ENCODE measurements around the gene PNMA8B. TPM values are rescaled to one million over a fixed set of nuclear protein-coding genes. Genes with fewer than 3 reads are reported as not detected.

The PNMA8B gene
- total RNA-seq, 1 experiment from 2014 or later, result 0.07 TPM

GRCh38 chr19:46460055-46460454 lies 35.6 kb downstream of the PNMA8B start:
- DNase-seq (ENCODE audit: low read depth), result no peak

- no peak for DNase-seq (ENCODE audit: low read depth)
Observed at GRCh38 chr19:46456930-46457329, 38.7 kb downstream of the PNMA8B start.

GRCh38 chr19:46454244-46454643 lies 41.4 kb downstream of the PNMA8B start:
- DNase-seq (ENCODE audit: low read depth), result no peak

- no peak for DNase-seq (ENCODE audit: low read depth)
Observed at GRCh38 chr19:46453661-46454060, 42.0 kb downstream of the PNMA8B start.

DNA sequence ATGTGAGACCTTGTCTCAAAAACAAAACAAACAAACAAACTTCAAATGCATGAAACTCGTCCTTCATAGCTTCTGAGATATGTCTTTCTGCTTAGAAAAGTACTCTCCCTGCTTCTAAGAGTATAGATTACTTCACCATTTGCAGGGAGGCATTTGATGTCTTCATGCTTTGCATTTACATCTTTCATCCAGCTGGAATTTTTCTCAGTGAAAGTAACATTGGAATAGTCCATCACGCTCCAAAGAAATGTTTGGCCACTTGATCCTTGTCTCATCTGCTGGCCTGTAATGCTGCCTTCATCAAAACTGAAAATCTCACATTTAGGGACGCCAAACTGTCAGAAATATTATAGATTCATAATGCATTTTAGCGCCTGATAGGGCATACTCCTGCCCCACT lies 43.5 kb downstream of the PNMA8B start:
- DNase-seq (ENCODE audit: low read depth), result no peak

DNA sequence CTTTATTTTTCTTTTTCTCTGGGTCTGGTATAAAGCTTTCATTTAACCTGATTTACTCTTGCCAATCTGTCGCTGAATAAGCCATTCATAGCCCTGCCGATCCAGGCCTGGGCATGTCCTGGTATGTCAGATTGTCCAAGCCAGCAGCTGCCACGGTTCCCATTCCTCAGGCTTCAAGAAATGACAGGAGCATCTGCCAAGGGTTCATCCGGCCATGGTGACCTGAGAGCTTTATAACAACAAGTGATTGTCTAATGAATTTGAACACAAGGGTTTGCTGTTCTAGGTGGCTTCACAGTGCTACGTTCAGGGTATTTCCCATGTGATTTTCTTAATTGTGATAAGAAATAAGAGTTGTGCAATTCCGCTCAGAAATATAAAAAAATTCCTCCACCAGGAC lies 44.3 kb downstream of the PNMA8B start:
- DNase-seq (ENCODE audit: low read depth), result no peak

GRCh38 chr19:46450737-46451136 lies 44.9 kb downstream of the PNMA8B start:
- DNase-seq (ENCODE audit: low read depth), result no peak

DNA sequence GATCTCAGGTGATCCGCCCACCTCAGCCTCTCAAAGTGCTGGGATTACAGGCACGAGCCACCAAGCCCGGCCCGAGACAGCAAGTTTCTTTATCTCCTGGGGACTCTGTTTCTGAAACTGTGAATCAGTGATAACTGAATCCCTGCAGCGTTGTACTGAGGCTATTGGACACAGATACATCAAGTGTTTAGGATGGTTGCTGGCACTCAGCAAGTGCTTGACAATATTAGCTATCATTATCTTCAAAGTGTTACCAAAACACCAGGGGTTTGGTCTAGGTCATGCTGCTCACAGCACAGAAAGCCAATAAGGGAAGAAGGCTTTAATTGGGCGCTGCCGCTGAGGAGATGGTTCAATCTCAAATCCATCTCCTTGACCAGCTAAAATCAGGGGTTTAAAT lies 46.4 kb downstream of the PNMA8B start:
- DNase-seq (ENCODE audit: low read depth), result no peak

DNA sequence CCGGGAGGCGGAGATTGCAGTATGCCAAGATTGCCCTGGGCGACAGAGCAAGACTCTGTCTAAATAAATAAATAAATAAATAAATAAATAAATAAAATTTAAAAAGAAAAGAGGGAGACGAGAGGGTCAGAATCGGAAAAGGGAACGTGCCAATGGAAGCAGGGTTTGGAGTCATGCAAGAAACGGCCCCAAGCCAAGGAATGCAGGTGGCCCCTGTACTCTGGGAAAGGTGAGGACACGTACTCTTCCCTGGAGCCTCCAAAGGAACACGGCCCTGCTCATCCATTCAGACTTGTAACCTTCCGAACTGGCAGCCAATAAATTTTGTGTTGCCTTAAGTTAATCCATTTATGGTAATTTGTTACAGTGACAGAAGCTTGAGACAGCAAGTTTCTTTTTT lies 47.1 kb downstream of the PNMA8B start:
- DNase-seq (ENCODE audit: low read depth), result no peak

DNA sequence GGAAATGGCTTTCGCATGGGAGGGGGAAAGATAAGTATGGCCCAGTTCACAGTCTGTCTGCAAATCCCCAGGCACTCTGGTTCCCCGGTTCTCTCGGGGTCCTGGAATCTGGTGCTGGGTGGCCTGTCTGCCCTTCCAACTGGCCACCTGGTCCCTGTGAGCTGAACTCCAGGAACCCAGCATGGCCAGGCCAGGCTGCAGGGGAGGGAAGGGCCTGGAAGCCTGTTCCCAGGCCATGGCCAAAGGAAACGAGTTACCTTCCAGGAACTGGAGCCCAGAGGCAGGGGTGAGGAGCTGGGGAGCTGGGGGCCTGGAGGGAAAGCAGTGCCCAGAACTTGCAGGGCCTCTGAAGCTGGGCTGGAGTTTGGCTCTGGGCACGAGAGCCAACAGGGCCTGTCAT lies 47.8 kb downstream of the PNMA8B start:
- no peak for DNase-seq (ENCODE audit: low read depth)

DNA sequence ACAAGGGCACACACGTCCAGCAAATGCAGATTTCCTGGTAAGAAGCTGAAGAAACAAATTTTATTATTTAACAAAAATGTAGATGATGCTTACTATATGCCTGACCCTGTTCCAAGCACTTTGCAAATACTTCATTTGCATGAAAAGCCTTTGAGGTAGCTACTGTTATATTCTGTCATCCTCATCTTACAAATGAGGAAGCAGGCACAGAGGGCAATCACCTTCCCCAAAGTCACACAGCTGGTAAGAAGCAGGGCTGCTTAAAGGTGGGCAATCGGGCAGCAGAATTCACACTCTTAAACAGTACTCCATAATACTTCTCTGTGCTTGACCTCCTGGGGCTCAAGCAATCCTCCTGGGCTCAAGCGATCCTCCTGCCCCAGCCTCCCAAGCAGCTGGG lies 48.7 kb downstream of the PNMA8B start:
- no peak for DNase-seq (ENCODE audit: low read depth)

DNA sequence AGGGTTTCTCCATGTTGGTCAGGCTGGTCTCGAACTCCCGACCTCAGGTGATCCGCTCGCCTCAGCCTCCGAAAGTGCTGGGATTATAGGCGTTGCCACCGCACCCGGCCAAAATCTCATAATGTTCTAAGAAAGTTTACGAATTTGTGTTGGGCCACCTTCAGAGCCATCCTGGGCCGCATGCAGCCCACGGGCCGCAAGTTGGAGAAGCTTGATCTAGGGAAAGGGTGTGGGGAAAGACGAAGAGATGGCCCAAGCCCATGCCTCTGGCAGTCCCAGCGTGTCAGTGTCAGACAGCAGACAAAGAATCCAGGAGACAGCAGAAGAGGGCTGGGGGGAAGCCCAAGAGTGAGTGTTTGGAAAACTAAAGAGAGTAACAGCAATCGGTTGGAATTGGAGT lies 49.6 kb downstream of the PNMA8B start:
- DNase-seq (ENCODE audit: low read depth), result no peak

DNA sequence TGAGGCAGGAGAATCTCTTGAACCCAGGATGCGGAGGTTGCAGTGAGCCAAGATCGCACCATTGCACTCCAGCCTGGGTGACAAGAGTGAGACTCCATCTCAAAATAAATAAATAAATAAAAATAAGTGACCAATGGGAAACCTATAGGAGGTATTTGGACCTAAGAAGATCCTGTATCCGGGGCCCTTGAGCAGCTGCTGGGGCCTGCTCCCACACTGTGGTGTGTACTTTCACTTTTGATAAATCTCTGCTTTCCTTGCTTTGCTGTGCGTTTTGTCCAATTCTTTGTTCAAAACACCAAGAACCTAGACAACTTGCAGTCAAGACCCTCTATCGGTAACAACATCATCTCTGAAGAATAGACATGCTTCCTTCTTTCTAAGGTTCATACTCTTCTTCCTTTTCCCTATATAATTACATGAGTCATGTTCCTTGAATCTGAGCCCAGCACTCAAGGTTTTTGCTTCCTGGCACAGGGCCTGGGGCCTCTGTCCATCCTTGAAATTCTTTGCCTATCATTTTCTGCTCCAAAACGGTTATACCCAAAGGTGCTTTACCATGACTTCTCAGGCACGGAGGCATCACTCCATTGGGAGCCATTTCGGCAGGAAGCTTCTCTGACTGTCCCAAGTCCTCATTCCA lies 52.7 kb downstream of the PNMA8B start:
- peak; percentile 79 for DNase-seq (ENCODE audit: low read depth)

- DNase-seq (ENCODE audit: low read depth), result no peak
Observed at GRCh38 chr19:46441866-46442265, 53.8 kb downstream of the PNMA8B start.

Other genes starting within 250 kb of the PNMA8B start
- not detected in 2 replicates for gene HIF3A, start 198.8 kb downstream of the PNMA8B start, total RNA-seq (2014; rRNA removed; shearing (Covaris generic))
- 33.6 and 58.5 TPM in 2 replicates for gene PPP5C, start 148.8 kb downstream of the PNMA8B start, total RNA-seq (2014; rRNA removed; shearing (Covaris generic))
- gene CCDC8, start 82.3 kb downstream of the PNMA8B start, total RNA-seq (2014; rRNA removed; shearing (Covaris generic)), result not detected in 2 replicates
- not detected in 2 replicates for gene PNMA8C, start 66.9 kb downstream of the PNMA8B start, total RNA-seq (2014; rRNA removed; shearing (Covaris generic))
- 3.1 and 5.0 TPM in 2 replicates for gene PNMA8A, start 24.3 kb downstream of the PNMA8B start, total RNA-seq (2014; rRNA removed; shearing (Covaris generic))
- gene CALM3, start 105.5 kb upstream of the PNMA8B start, total RNA-seq (2014; rRNA removed; shearing (Covaris generic)), result 197 and 314 TPM in 2 replicates
- gene PTGIR, start 129.2 kb upstream of the PNMA8B start, total RNA-seq (2014; rRNA removed; shearing (Covaris generic)), result 0.17 TPM in 1 of 2 replicates, not detected in the other
- not detected in 2 replicates for gene GNG8, start 140.3 kb upstream of the PNMA8B start, total RNA-seq (2014; rRNA removed; shearing (Covaris generic))
- 0.52 and 1.4 TPM in 2 replicates for gene DACT3, start 165.3 kb upstream of the PNMA8B start, total RNA-seq (2014; rRNA removed; shearing (Covaris generic))
- 18.9 and 38.7 TPM in 2 replicates for gene PRKD2, start 221.2 kb upstream of the PNMA8B start, total RNA-seq (2014; rRNA removed; shearing (Covaris generic))

Data from M059J (cell line).